22Rv1 (cell line): Measurements from ENCODE around the gene MEG3.

Source experiments
- ZFX ChIP-seq: fragments of 450-650 bp; IDR thresholded peaks from 2 replicates; pipeline ENCODE4 v1.6.1; 2017; ENCODE audit warnings: antibody characterized with exemption, borderline replicate concordance
- TF ChIP-seq, protein P1 (sequence below): fragments of 450-650 bp; IDR thresholded peaks from 2 replicates; pipeline ENCODE4 v1.5.1; 2017; ENCODE audit warnings: mild to moderate bottlenecking

DNA sequence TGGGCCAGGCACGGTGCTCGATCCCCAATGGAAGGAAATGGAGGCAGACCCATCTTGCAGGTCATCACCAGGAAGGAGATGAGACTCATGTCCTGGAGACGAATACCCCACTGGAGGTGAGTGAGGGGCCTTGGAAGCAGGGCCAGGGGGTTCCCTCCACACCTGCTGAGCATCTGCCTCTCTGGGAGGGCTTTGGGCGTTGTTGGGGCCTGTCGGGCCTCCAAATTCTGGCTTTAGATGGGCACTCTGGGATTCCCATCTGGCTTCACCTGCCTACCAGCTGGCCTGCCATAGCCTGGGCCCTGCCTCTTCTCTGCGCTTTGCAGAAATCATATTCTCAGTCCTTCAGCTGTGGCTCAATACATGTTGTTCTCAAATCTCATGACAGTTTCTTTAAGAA is 63.7 kb downstream of the MEG3 start:
- TF ChIP-seq, protein P1, sequence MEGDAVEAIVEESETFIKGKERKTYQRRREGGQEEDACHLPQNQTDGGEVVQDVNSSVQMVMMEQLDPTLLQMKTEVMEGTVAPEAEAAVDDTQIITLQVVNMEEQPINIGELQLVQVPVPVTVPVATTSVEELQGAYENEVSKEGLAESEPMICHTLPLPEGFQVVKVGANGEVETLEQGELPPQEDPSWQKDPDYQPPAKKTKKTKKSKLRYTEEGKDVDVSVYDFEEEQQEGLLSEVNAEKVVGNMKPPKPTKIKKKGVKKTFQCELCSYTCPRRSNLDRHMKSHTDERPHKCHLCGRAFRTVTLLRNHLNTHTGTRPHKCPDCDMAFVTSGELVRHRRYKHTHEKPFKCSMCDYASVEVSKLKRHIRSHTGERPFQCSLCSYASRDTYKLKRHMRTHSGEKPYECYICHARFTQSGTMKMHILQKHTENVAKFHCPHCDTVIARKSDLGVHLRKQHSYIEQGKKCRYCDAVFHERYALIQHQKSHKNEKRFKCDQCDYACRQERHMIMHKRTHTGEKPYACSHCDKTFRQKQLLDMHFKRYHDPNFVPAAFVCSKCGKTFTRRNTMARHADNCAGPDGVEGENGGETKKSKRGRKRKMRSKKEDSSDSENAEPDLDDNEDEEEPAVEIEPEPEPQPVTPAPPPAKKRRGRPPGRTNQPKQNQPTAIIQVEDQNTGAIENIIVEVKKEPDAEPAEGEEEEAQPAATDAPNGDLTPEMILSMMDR, result no peak
- TF ChIP-seq ZFX, result no peak
